ENCODE results near the gene PLCH1. TPM values are rescaled to one million over a fixed set of nuclear protein-coding genes. Genes with fewer than 3 reads are reported as not detected.

Gene PLCH1
- total RNA-seq, 4 donors from 2014 or later: 0.68 to 1.2 (median 0.87) TPM

GRCh38 chr3:155417119-155417517 lies 327.8 kb downstream of the PLCH1 start:
- Histone ChIP-seq H3K4me1 (no peaks in the 10 kb centered on the region), H3K4me3 (no peak overlapping the region), H3K27ac (no peak overlapping the region), H3K36me3 (no peaks in the 10 kb centered on the region), H3K9me3 (no peaks in the 10 kb centered on the region), H3K27me3 (no peaks in the 10 kb centered on the region)
- TF ChIP-seq POLR2A (IDR thresholded peaks at IDR 0.05): no peak
- TF ChIP-seq, protein P1, sequence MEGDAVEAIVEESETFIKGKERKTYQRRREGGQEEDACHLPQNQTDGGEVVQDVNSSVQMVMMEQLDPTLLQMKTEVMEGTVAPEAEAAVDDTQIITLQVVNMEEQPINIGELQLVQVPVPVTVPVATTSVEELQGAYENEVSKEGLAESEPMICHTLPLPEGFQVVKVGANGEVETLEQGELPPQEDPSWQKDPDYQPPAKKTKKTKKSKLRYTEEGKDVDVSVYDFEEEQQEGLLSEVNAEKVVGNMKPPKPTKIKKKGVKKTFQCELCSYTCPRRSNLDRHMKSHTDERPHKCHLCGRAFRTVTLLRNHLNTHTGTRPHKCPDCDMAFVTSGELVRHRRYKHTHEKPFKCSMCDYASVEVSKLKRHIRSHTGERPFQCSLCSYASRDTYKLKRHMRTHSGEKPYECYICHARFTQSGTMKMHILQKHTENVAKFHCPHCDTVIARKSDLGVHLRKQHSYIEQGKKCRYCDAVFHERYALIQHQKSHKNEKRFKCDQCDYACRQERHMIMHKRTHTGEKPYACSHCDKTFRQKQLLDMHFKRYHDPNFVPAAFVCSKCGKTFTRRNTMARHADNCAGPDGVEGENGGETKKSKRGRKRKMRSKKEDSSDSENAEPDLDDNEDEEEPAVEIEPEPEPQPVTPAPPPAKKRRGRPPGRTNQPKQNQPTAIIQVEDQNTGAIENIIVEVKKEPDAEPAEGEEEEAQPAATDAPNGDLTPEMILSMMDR (IDR thresholded peaks at IDR 0.05): no peak
- no peak for TF ChIP-seq POLR2AphosphoS5 (IDR thresholded peaks at IDR 0.05)
- no peak for TF ChIP-seq EP300 (IDR thresholded peaks at IDR 0.05)
- DNase-seq (ENCODE audit: low spot score in 2 of 2): no peak
- WGBS: 61% methylated on average over 3 of the region's 3 CpGs

- Histone ChIP-seq H3K36me3 (no peaks in the 10 kb centered on the region), H3K4me3 (no peak overlapping the region), H3K27ac (no peak overlapping the region), H3K9me3 (no peaks in the 10 kb centered on the region), H3K4me1 (no peaks in the 10 kb centered on the region), H3K27me3 (no peaks in the 10 kb centered on the region)
- 90% methylated on average over 8 of the region's 8 CpGs for WGBS
- no peak for DNase-seq (ENCODE audit: low spot score in 2 of 2)
- TF ChIP-seq POLR2AphosphoS5 (IDR thresholded peaks at IDR 0.05) (no peak), POLR2A (IDR thresholded peaks at IDR 0.05) (no peak), EP300 (IDR thresholded peaks at IDR 0.05) (no peak)
- TF ChIP-seq, protein P1 (IDR thresholded peaks at IDR 0.05): no peak
Measured at GRCh38 chr3:155416500-155417118, 328.3 kb downstream of the PLCH1 start.

DNA sequence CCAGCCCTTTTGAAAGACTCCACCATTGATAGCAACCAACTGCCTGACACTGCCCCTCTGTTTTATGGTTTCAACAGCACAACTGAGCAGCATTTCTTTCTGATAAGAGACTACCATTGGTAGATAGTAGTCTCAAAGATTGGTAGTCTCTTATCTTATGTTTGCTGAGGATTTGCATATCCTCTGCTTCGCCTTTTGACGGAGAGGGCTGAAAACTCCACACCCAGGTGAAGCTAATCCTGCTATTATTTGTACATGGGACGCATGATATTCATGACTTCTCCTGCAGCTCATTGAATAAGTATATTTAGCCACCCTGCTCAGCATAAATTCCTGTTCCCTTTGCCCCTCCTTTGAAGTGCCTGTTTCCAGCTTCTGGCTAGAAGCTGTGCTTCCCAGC lies 332.0 kb downstream of the PLCH1 start:
- no peak overlapping the region for H3K27ac ChIP-seq
- WGBS: 74% methylated on average over 3 of the region's 3 CpGs
- no peak for TF ChIP-seq EP300 (IDR thresholded peaks at IDR 0.05)
- TF ChIP-seq, protein P1 (IDR thresholded peaks at IDR 0.05): no peak
- no peak for TF ChIP-seq POLR2AphosphoS5 (IDR thresholded peaks at IDR 0.05)
- no peak for TF ChIP-seq POLR2A (IDR thresholded peaks at IDR 0.05)
- H3K27me3 ChIP-seq: no peaks in the 10 kb centered on the region
- no peak overlapping the region for H3K4me3 ChIP-seq
- no peaks in the 10 kb centered on the region for H3K4me1 ChIP-seq
- H3K36me3 ChIP-seq: no peaks in the 10 kb centered on the region
- H3K9me3 ChIP-seq: no peaks in the 10 kb centered on the region
- no peak for DNase-seq (ENCODE audit: low spot score in 2 of 2)

DNA sequence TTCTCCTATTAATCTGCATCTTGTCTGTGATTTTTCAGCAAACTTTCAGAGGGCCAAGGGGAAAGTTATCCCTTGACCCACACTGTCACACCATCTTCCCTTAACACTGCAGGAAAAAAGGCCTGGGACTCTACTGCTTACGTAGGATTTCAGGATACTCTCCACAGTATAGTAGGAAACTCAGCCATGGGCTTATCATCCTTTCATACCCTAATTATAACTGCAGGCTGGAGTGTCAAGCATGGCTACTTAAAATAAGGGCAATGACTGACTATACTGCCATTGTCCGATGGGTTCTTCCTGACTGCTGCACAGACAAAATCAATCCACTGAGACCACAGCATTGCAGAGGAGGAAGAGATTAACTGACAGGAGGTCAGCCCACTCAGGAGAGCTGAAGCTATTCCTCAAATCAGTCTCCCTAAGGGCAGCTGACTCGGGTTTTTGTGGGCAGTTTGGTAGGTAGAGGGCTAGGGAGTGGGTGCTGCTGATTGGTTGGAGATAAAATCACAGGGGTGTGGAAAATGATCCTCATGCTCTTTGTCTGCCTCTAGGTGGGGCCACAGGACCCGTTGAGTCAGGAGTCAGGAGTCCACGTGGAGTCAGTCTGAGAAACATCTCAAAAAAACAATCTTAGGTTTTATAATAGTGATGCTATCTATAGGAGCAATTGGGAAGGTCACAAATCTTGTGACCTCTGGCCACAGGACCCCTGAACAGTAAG lies 333.2 kb downstream of the PLCH1 start:
- H3K36me3 ChIP-seq: no peaks in the 10 kb centered on the region
- H3K9me3 ChIP-seq: no peaks in the 10 kb centered on the region
- no peak for DNase-seq (ENCODE audit: low spot score in 2 of 2)
- no peak overlapping the region for H3K27ac ChIP-seq
- 82% methylated on average over 5 of the region's 5 CpGs for WGBS
- H3K4me3 ChIP-seq: no peak overlapping the region
- no peaks in the 10 kb centered on the region for H3K27me3 ChIP-seq
- TF ChIP-seq POLR2AphosphoS5 (IDR thresholded peaks at IDR 0.05): no peak
- no peak for TF ChIP-seq POLR2A (IDR thresholded peaks at IDR 0.05)
- TF ChIP-seq, protein P1 (IDR thresholded peaks at IDR 0.05): no peak
- no peak for TF ChIP-seq EP300 (IDR thresholded peaks at IDR 0.05)
- H3K4me1 ChIP-seq: no peaks in the 10 kb centered on the region

GRCh38 chr3:155409336-155409735 lies 335.5 kb downstream of the PLCH1 start:
- TF ChIP-seq POLR2A (IDR thresholded peaks at IDR 0.05) (no peak), POLR2AphosphoS5 (IDR thresholded peaks at IDR 0.05) (no peak), EP300 (IDR thresholded peaks at IDR 0.05) (no peak)
- TF ChIP-seq, protein P1 (IDR thresholded peaks at IDR 0.05): no peak
- DNase-seq (ENCODE audit: low spot score in 2 of 2): no peak
- no peaks in the 10 kb centered on the region for H3K4me1 ChIP-seq
- no peaks in the 10 kb centered on the region for H3K27me3 ChIP-seq
- no peak overlapping the region for H3K4me3 ChIP-seq
- no peak overlapping the region for H3K27ac ChIP-seq
- no peaks in the 10 kb centered on the region for H3K9me3 ChIP-seq
- H3K36me3 ChIP-seq: no peaks in the 10 kb centered on the region
